ENCODE measurements around the gene ZNF536.
"Not testable (repeated sequence)": the region's sequence is repeated elsewhere in the genome, so short reads cannot be mapped to it uniquely, and the experiment has no call there.

ZNF536 gene

GRCh38 chr19:30395283-30395682 lies 23.1 kb downstream of the ZNF536 start:
- no peak for DNase-seq
- in situ Hi-C loops (cut with HindIII; ENCODE audit: low pct_ligation_motif_present, low pct_unique_long_range_greater_than_20kb, low sequenced_read_pairs), result no loop called here

- in situ Hi-C loops (cut with HindIII; ENCODE audit: low pct_ligation_motif_present, low pct_unique_long_range_greater_than_20kb, low sequenced_read_pairs); DNase-seq: not testable (repeated sequence)
Observed at GRCh38 chr19:30398539-30398938, 26.4 kb downstream of the ZNF536 start.

- in situ Hi-C loops (cut with HindIII; ENCODE audit: low pct_ligation_motif_present, low pct_unique_long_range_greater_than_20kb, low sequenced_read_pairs), result no loop called here
- no peak for DNase-seq
Observed at GRCh38 chr19:30401956-30402355, 29.8 kb downstream of the ZNF536 start.

- in situ Hi-C loops (cut with HindIII; ENCODE audit: low pct_ligation_motif_present, low pct_unique_long_range_greater_than_20kb, low sequenced_read_pairs), result no loop called here
- DNase-seq, result no peak
Observed at GRCh38 chr19:30402436-30403202, 30.4 kb downstream of the ZNF536 start.

GRCh38 chr19:30403203-30403985 lies 31.2 kb downstream of the ZNF536 start:
- DNase-seq, result no peak
- in situ Hi-C loops (cut with HindIII; ENCODE audit: low pct_ligation_motif_present, low pct_unique_long_range_greater_than_20kb, low sequenced_read_pairs), result no loop called here

GRCh38 chr19:30406220-30407067 lies 34.3 kb downstream of the ZNF536 start:
- DNase-seq, result no peak
- in situ Hi-C loops (cut with HindIII; ENCODE audit: low pct_ligation_motif_present, low pct_unique_long_range_greater_than_20kb, low sequenced_read_pairs), result no loop called here

GRCh38 chr19:30407068-30407709 lies 35.0 kb downstream of the ZNF536 start:
- in situ Hi-C loops (cut with HindIII; ENCODE audit: low pct_ligation_motif_present, low pct_unique_long_range_greater_than_20kb, low sequenced_read_pairs), result no loop called here
- no peak for DNase-seq

- DNase-seq, result no peak
- in situ Hi-C loops (cut with HindIII; ENCODE audit: low pct_ligation_motif_present, low pct_unique_long_range_greater_than_20kb, low sequenced_read_pairs), result no loop called here
Observed at GRCh38 chr19:30408734-30409301, 36.6 kb downstream of the ZNF536 start.

GRCh38 chr19:30411714-30412113 lies 39.5 kb downstream of the ZNF536 start:
- no peak for DNase-seq
- in situ Hi-C loops (cut with HindIII; ENCODE audit: low pct_ligation_motif_present, low pct_unique_long_range_greater_than_20kb, low sequenced_read_pairs), result no loop called here

- no peak for DNase-seq
- in situ Hi-C loops (cut with HindIII; ENCODE audit: low pct_ligation_motif_present, low pct_unique_long_range_greater_than_20kb, low sequenced_read_pairs), result no loop called here
Observed at GRCh38 chr19:30416375-30416774, 44.2 kb downstream of the ZNF536 start.

GRCh38 chr19:30417166-30417565 lies 45.0 kb downstream of the ZNF536 start:
- in situ Hi-C loops (cut with HindIII; ENCODE audit: low pct_ligation_motif_present, low pct_unique_long_range_greater_than_20kb, low sequenced_read_pairs); DNase-seq: not testable (repeated sequence)

GRCh38 chr19:30419568-30420180 lies 47.5 kb downstream of the ZNF536 start:
- DNase-seq, result no peak
- in situ Hi-C loops (cut with HindIII; ENCODE audit: low pct_ligation_motif_present, low pct_unique_long_range_greater_than_20kb, low sequenced_read_pairs), result no loop called here

- in situ Hi-C loops (cut with HindIII; ENCODE audit: low pct_ligation_motif_present, low pct_unique_long_range_greater_than_20kb, low sequenced_read_pairs), result no loop called here
- DNase-seq, result no peak
Observed at GRCh38 chr19:30420316-30420715, 48.1 kb downstream of the ZNF536 start.

GRCh38 chr19:30420881-30421280 lies 48.7 kb downstream of the ZNF536 start:
- no peak for DNase-seq
- in situ Hi-C loops (cut with HindIII; ENCODE audit: low pct_ligation_motif_present, low pct_unique_long_range_greater_than_20kb, low sequenced_read_pairs), result no loop called here

GRCh38 chr19:30421571-30421970 lies 49.4 kb downstream of the ZNF536 start:
- in situ Hi-C loops (cut with HindIII; ENCODE audit: low pct_ligation_motif_present, low pct_unique_long_range_greater_than_20kb, low sequenced_read_pairs), result no loop called here
- DNase-seq, result no peak

GRCh38 chr19:30423481-30423880 lies 51.3 kb downstream of the ZNF536 start:
- in situ Hi-C loops (cut with HindIII; ENCODE audit: low pct_ligation_motif_present, low pct_unique_long_range_greater_than_20kb, low sequenced_read_pairs), result no loop called here
- DNase-seq, result no peak

GRCh38 chr19:30425885-30426838 lies 54.0 kb downstream of the ZNF536 start:
- in situ Hi-C loops (cut with HindIII; ENCODE audit: low pct_ligation_motif_present, low pct_unique_long_range_greater_than_20kb, low sequenced_read_pairs), result no loop called here
- no peak for DNase-seq
